RPMI8226 (cell line): ENCODE data around the gene TENT4A.
"Not testable (repeated sequence)": the region's sequence is repeated elsewhere in the genome, so short reads cannot be mapped to it uniquely, and the experiment has no call there.

ENCODE experiments used
- DNase-seq: peaks from one replicate; pipeline ENCODE4 v3.0.0-alpha.2; 2015

Gene TENT4A

GRCh38 chr5:6713274-6714225 lies at the start of gene TENT4A:
Gene TENT4A (plus strand): TSS chr5:6713432. CDS start chr5:6713984, 552 bp downstream.
- peak; percentile 18 for DNase-seq

DNA sequence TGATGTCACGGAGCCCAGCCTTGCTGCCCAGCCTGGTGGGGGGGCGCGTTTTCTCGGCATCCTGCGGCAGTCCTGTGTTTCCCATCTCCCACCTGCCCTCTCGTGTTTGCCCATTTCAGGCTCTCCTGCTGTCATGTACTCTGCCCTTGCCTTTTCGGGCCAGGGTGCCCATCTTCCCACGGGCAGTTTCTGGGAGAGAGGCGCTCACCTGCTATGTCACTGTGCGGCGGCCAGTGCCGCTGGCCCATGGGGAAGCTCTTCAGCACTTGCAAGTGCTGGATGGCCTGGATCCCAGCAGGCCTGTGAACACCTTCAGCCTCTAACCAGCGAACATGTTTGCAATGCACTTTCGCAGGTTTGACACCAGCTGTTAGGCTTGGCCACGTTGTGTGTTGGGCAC lies 46.5 kb upstream of the TENT4A start:
- DNase-seq, result no peak

DNA sequence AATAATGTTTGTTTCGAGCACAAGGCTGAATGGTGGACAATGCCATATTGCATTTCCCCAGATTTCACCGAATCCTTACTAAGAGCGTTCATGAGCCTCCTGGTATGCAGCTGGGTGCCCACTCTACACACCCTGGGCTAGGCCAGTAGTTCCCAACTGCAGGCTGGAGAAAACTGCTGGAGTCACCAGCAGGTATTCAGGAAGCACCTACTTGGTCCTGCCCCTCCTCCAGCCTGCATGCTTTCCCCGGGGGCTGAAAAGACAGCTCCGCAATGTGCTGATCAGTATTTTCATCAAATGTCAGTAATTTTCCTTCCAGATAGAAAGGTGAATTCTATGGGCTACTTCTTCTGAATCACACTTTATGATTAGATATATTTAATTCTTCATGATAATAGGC lies 45.6 kb upstream of the TENT4A start:
- no peak for DNase-seq

- not testable (repeated sequence) for DNase-seq
Measured at GRCh38 chr5:6668717-6669116, 44.5 kb upstream of the TENT4A start.

DNA sequence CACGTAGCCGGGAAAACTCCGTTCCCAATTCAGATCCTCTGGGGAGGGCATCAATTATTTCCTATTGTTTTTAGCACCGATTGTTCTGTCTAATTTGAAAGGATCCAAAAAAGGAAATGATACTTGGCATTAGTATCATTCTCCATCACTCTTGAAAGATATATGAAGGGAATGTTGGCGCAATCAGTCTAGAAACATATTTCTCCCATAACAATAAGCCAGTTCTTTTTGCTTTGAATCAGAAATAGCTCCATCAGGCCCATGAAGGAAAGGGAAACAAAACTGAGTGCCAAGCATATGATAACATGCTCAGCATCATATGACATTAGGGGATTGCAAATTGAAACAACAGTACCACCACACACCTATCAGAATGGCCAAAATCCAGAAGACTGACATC lies 40.2 kb upstream of the TENT4A start:
- no peak for DNase-seq

GRCh38 chr5:6673963-6674362 lies 39.3 kb upstream of the TENT4A start:
- no peak for DNase-seq

GRCh38 chr5:6674421-6674820 lies 38.8 kb upstream of the TENT4A start:
- DNase-seq, result no peak

- DNase-seq, result no peak
Measured at GRCh38 chr5:6674886-6675285, 38.3 kb upstream of the TENT4A start.

GRCh38 chr5:6675784-6676491 lies 37.3 kb upstream of the TENT4A start:
- no peak for DNase-seq

GRCh38 chr5:6676702-6677101 lies 36.5 kb upstream of the TENT4A start:
- no peak for DNase-seq

GRCh38 chr5:6678385-6678784 lies 34.8 kb upstream of the TENT4A start:
- no peak for DNase-seq

GRCh38 chr5:6680922-6681321 lies 32.3 kb upstream of the TENT4A start:
- no peak for DNase-seq

DNA sequence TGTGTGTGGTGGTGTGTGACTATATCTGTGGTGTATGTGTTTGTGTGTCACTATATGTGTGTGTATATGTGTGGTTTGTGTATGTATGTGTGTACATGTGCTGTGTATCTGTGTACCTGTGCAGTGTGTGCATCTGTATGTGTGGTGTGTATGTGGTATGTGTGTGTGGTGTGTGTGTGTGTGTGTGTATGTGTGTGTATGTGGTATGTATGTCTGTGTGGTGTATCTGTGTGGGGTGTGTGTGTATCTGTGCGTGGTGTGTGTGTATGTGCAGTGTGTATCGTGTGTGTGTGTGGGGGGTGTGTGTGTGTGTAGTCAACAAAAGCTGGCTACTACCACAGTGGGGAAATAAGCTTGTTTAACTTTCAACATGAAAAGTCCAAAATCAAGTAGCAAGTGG lies 31.6 kb upstream of the TENT4A start:
- no peak for DNase-seq

DNA sequence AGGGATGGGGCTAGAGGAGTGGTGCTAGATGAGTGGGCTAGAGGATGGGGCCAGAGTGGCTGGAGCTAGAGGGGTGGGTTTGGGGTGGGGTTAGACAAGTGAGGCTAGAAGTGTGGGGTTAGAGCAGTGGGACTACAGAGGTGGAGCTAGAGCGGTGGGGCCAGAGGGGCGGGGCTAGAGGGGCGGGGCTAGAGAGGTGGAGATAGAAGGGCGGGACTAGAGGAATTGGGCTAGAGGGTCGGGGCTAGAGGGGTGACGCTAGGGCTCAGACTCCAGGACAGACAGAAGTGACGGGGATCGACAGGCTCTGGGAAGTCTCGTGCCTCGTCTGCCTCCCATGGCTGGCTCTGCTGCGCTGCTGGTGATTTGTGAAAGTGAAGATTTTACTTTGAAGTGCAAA lies 31.0 kb upstream of the TENT4A start:
- DNase-seq, result no peak

- no peak for DNase-seq
Measured at GRCh38 chr5:6683241-6683640, 30.0 kb upstream of the TENT4A start.

DNA sequence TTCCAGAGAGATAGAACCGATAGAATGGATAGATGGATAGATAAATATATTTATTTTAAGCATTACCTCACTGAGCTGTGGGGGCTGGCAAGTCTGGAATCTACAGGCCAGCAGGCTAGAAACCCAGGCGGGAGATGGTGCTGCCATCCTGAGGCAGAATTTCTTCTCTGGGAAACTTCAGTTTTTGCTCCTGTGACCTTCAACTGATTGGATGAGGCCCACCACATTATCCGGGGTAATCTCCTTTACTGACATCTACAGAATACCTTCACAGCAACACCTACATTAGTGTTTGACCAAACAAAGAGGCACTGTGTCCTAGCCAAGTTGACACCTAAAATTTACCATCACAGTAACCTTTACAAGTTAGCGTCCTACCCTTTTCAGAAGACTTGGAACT lies 29.2 kb upstream of the TENT4A start:
- no peak for DNase-seq

DNA sequence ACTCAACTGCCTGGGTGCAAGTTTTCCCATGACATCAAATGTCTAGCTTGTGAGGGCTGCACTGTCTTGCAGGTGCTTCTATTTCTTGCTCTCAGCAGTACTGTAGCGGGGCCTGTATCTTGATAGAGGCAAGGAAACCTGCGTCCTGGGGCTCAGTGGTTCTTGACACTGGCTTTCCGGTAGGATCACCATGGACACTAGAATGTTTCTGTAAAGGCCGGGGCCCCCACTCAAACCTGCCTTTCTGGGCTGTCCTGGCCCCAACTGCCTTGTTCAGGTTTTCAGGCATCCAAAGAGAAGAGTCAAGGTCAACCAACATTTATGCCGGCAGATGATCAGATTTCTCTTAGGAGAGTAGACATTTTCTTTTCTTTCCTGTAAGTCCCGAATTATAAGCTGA lies 26.7 kb upstream of the TENT4A start:
- DNase-seq, result no peak

DNA sequence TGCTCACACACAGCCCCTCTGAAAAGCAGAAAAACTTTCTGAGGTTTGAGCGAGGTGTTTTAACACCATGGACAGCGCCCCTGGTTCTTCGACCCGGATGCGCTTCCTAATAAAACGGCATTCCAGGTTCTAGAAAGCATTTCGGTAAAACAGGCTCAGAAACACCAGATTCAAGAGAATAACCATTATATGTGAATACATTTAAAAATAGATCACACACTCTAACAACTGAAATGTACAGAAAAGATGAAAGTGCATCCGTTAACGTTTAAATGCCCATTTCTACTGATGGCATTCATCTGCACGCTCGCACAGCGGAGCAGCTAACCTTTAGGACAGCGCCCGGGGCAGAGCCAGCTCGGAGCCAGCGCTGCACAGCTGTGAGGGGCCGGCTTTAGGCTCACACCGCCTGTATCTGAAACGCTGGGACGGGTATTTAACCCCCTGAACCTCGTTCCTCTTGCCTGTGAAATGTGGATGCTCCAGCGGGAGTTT lies 26.3 kb upstream of the TENT4A start:
- DNase-seq, result no peak

DNA sequence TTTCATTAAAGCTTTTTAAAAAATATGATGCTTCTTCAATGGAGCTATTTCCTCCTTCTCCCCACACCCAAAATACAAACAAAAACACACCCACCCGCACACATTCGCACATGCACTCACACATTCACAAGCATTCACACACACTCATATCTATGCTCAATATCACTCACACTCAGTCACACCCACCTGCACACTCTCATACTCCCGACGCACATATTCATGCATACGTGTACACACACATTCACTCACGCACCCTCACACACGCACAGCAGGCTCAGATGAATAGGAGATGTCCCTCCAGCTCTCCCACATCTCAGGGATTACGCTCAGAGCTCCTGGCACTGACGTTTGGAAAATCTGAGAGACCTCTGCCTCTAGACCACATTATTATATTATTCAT lies 25.7 kb upstream of the TENT4A start:
- DNase-seq, result no peak

- DNase-seq, result no peak
Measured at GRCh38 chr5:6692906-6693305, 20.3 kb upstream of the TENT4A start.

DNA sequence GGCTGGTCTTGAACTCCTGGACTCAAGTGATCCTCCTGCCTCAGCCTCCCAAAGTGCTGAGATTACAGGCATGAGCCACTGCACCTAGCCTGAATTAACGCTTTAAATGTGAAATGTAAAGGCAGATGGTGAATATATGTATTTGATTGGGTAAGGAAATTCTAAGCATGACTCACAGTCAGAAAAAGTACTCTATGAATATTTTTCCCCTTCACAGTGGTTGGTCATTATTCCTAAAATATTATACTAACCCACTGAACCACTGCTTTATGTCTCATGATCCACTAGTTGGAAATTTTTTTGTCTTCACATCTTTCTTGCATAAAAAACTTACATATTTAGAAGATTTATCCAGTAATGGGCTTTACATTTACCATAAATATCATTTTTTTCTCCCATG lies 14.5 kb upstream of the TENT4A start:
- DNase-seq, result no peak

GRCh38 chr5:6699357-6699756 lies 13.9 kb upstream of the TENT4A start:
- DNase-seq, result no peak

GRCh38 chr5:6700074-6700684 lies 13.1 kb upstream of the TENT4A start:
- no peak for DNase-seq
